ENCODE data around the gene FBXO22. TPM values are rescaled to one million over a fixed set of nuclear protein-coding genes. Genes with fewer than 3 reads are reported as not detected.
A peak's percentile ranks its signal among the peaks of the same experiment; 100 is the strongest.
"Not testable (repeated sequence)": the region's sequence is repeated elsewhere in the genome, so short reads cannot be mapped to it uniquely, and the experiment has no call there.

FBXO22 gene
- total RNA-seq: 10 to 100 TPM in 3 of 4 donors, 1 to 10 TPM in 1; 9.9 to 16.7 (median 11.8) TPM

- 4% methylated on average over 41 to 53 of the region's 63 CpGs for WGBS, 2 donors
These were observed at the start of gene FBXO22 for GRCh38 chr15:75903331-75904239. Gene FBXO22, plus strand, starts transcription at chr15:75903878. Its CDS starts 86 bp downstream, at chr15:75903964.

GRCh38 chr15:75857886-75858285, 45.8 kb upstream of the FBXO22 start:
- Histone ChIP-seq H3K27me3 (no peaks in the 10 kb centered on the region), H3K27ac (no peak overlapping the region), H3K9me3 (no peaks in the 10 kb centered on the region), H3K4me3 (no peak overlapping the region), H3K4me1 (peaks cover 0 to 11% (median 0%) of the 10 kb centered on the region in 4 donors), H3K36me3 (peaks cover 0 to 11% (median 0%) of the 10 kb centered on the region in 3 donors)
- no peak for TF ChIP-seq POLR2A (IDR thresholded peaks at IDR 0.05)
- no peak for TF ChIP-seq EP300 (IDR thresholded peaks at IDR 0.05)
- no peak for TF ChIP-seq CTCF (IDR thresholded peaks at IDR 0.05)
- DNase-seq (ENCODE audit: low spot score in 2 of 2): no peak

More at GRCh38 chr15:75903331-75904239, at the start of gene FBXO22:
- H3K27ac ChIP-seq: peak within 1 kb of the TSS; percentile 65 to 79 (median 78)
- H3K27me3 ChIP-seq: no peaks in the 10 kb centered on the region
- H3K9me3 ChIP-seq: no peaks in the 10 kb centered on the region
- TF ChIP-seq CTCF (IDR thresholded peaks at IDR 0.05) (peak in 1 of 5 experiments; percentile 22), POLR2A (IDR thresholded peaks at IDR 0.05) (peak; percentile 22 to 52), EP300 (IDR thresholded peaks at IDR 0.05) (peak in 1 of 2 donors; percentile 93)
- DNase-seq (ENCODE audit: low spot score in 2 of 2): peak; percentile 76 to 82
- H3K4me1 ChIP-seq: peaks cover 0 to 32% (median 3%) of the 10 kb centered on the region in 4 donors
- peaks cover 0 to 8% (median 0%) of the 10 kb centered on the region in 3 donors for H3K36me3 ChIP-seq
- H3K4me3 ChIP-seq: peak within 1 kb of the TSS; percentile 70 to 93 (median 80)

- H3K9me3 ChIP-seq: no peaks in the 10 kb centered on the region
- no peak overlapping the region for H3K27ac ChIP-seq
- DNase-seq (ENCODE audit: low spot score in 2 of 2): no peak
- WGBS, 2 donors: 89% methylated on average over 6 of the region's 6 CpGs
- no peak overlapping the region for H3K4me3 ChIP-seq
- TF ChIP-seq CTCF (IDR thresholded peaks at IDR 0.05) (no peak), POLR2A (IDR thresholded peaks at IDR 0.05) (no peak), EP300 (IDR thresholded peaks at IDR 0.05) (no peak)
- peaks cover 0 to 10% (median 2%) of the 10 kb centered on the region in 4 donors for H3K4me1 ChIP-seq
- no peaks in the 10 kb centered on the region for H3K27me3 ChIP-seq
- H3K36me3 ChIP-seq: peaks cover 0 to 8% (median 0%) of the 10 kb centered on the region in 3 donors
These were observed 41.8 kb upstream of the FBXO22 start for GRCh38 chr15:75861750-75862402.

GRCh38 chr15:75862796-75863195, 40.9 kb upstream of the FBXO22 start:
- H3K9me3 ChIP-seq: no peaks in the 10 kb centered on the region
- TF ChIP-seq POLR2A (IDR thresholded peaks at IDR 0.05): no peak
- no peak for DNase-seq (ENCODE audit: low spot score in 2 of 2)
- H3K4me1 ChIP-seq: peaks cover 0 to 17% (median 4%) of the 10 kb centered on the region in 4 donors
- 96 to 97% methylated on average over 1 of the region's 1 CpG for WGBS, 2 donors
- no peak overlapping the region for H3K4me3 ChIP-seq
- no peak overlapping the region for H3K27ac ChIP-seq
- H3K36me3 ChIP-seq: peaks cover 0 to 8% (median 0%) of the 10 kb centered on the region in 3 donors
- no peaks in the 10 kb centered on the region for H3K27me3 ChIP-seq

- no peak for TF ChIP-seq EP300 (IDR thresholded peaks at IDR 0.05)
- TF ChIP-seq CTCF (IDR thresholded peaks at IDR 0.05): no peak
- TF ChIP-seq POLR2A (IDR thresholded peaks at IDR 0.05): no peak
- WGBS, 2 donors: 74 to 85% methylated on average over 5 of the region's 5 CpGs
- Histone ChIP-seq H3K4me1 (peaks cover 0 to 13% (median 4%) of the 10 kb centered on the region in 4 donors), H3K36me3 (peaks cover 0 to 10% (median 0%) of the 10 kb centered on the region in 3 donors), H3K9me3 (no peaks in the 10 kb centered on the region), H3K4me3 (no peak overlapping the region), H3K27me3 (no peaks in the 10 kb centered on the region), H3K27ac (no peak overlapping the region)
- DNase-seq (ENCODE audit: low spot score in 2 of 2): no peak
These were observed 39.2 kb upstream of the FBXO22 start for GRCh38 chr15:75864213-75865059.

GRCh38 chr15:75866045-75866444, 37.6 kb upstream of the FBXO22 start:
- not testable (repeated sequence) for H3K27ac ChIP-seq; H3K9me3 ChIP-seq; H3K27me3 ChIP-seq; DNase-seq (ENCODE audit: low spot score in 2 of 2); H3K4me3 ChIP-seq
- 95 to 100% methylated on average over 1 of the region's 1 CpG for WGBS, 2 donors
- peaks cover 0 to 21% (median 0%) of the 10 kb centered on the region in 3 donors for H3K36me3 ChIP-seq
- peaks cover 0 to 13% (median 4%) of the 10 kb centered on the region in 4 donors for H3K4me1 ChIP-seq

Data from tibial nerve (tissue), 4 donors.